COR-L47 (cell line): Measurements from ENCODE around the gene GPR161.

Experiments
- DNase-seq: peaks from one replicate; lab custom pipeline; 2025; lab: John Stamatoyannopoulos, UW

Gene GPR161

GRCh38 chr1:168032029-168032428 lies 104.7 kb downstream of the GPR161 start:
- no peak for DNase-seq

DNA sequence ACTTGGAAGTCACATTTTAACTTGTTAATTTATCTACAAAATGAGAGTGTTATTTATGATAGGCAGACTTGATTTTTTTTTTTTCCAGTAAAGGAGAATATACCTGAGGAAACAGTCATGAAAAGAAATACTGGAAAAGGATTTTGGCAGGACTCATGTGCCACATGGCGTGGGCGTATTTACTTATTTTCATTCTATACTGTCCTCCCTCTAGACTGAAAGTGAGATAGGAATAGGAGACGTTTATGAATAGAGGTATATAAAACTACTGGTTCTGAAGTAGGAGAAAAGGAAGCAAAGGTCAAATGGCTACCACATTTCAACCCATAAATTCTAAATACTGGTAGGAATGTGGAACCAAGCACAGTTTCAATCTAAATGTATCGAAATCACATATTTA lies 105.1 kb downstream of the GPR161 start:
- no peak for DNase-seq

DNA sequence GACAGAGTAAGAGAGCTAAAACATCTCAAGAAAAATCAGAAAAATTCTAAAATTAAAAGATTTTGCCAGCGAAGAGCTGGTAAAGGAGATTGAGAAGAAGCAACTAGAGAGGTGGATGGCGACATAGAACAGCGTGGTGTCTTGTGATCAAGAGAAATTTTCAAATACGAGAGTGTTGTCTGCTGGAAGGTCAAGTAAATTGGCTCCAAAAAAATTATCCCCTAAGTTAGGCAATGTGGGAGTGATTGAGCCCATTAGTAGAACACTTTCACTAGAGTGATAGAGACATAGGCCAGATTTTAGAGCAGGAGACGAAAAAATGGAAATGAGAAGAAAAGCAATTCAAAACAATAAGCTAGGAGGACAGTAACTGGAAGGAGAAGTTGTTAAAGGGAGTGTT lies 105.5 kb downstream of the GPR161 start:
- DNase-seq = no peak
